ENCODE measurements around the gene ZNF580.

DNA sequence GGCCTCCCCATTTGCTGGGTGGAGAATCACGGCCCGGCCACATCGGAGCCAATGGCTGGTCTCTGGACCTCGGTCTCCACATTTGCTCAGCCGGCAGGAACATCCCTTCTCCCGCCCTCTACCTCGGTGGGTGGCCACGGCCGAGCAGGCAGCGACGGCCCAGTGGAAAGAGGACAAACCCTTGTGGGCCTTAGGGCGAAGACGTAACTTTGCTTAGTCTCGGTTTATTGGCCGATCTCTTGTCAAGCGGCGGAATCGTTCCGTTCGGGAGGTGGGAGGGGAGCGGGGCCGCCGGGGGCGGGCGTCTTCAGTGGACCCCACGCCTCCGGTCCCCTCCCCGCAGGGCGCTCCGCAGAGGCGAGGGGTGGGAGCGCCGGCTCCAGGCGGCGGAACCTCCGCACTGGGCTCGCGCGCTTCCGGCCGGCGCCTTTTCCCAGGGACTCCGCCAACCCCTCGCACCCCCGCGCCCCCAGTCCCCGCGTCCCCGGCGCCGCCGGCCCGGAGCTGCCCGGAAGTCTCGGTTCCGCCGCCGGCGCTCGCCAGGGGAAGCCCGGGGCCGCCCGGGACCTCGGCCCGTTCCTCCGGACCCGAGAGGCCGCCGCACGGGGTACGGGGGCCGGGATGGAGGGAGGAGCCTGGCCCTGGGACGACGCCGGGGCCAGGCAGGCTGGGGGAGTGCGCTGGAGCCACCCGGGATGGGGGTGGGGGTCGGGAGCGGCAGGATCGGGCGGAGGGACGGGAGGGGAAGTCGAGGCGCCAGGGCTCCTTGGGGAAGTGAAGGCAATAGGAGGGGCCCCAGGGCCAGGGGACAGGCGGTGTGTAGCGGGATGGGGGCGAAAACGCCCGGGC is at the start of gene ZNF580:
- TF ChIP-seq, protein P1, sequence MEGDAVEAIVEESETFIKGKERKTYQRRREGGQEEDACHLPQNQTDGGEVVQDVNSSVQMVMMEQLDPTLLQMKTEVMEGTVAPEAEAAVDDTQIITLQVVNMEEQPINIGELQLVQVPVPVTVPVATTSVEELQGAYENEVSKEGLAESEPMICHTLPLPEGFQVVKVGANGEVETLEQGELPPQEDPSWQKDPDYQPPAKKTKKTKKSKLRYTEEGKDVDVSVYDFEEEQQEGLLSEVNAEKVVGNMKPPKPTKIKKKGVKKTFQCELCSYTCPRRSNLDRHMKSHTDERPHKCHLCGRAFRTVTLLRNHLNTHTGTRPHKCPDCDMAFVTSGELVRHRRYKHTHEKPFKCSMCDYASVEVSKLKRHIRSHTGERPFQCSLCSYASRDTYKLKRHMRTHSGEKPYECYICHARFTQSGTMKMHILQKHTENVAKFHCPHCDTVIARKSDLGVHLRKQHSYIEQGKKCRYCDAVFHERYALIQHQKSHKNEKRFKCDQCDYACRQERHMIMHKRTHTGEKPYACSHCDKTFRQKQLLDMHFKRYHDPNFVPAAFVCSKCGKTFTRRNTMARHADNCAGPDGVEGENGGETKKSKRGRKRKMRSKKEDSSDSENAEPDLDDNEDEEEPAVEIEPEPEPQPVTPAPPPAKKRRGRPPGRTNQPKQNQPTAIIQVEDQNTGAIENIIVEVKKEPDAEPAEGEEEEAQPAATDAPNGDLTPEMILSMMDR (IDR thresholded peaks at IDR 0.05): no peak
- TF ChIP-seq POLR2A (IDR thresholded peaks at IDR 0.05): peak in 2 of 4 donors; percentile 0 to 36

Data from upper lobe of left lung (tissue), 4 donors.